Superior temporal gyrus (tissue), 1 donor: ENCODE results near the gene CLDN15.

Source experiments
- DNase-seq: peaks from one replicate; pipeline ENCODE4 v3.0.0-alpha.2; 2016; ENCODE audit errors: extremely low spot score

The CLDN15 gene

GRCh38 chr7:101244375-101245146 is 7.0 kb upstream of the CLDN15 start, which contains the start of gene FIS1:
FIS1 (minus strand) TSS chr7:101245081; CDS start chr7:101245004, 77 bp downstream.
- peak; percentile 96 for DNase-seq

GRCh38 chr7:101243646-101244374 is 6.2 kb upstream of the CLDN15 start:
- DNase-seq: peak; percentile 45

GRCh38 chr7:101241443-101242349 is 4.1 kb upstream of the CLDN15 start:
- no peak for DNase-seq

- no peak for DNase-seq
Observed at GRCh38 chr7:101241015-101241363, 3.4 kb upstream of the CLDN15 start.

GRCh38 chr7:101240226-101241014 is 2.8 kb upstream of the CLDN15 start:
- DNase-seq: no peak

GRCh38 chr7:101239951-101240220 is 2.3 kb upstream of the CLDN15 start:
- no peak for DNase-seq

GRCh38 chr7:101239191-101239950 is 1.8 kb upstream of the CLDN15 start:
- DNase-seq: no peak

- no peak for DNase-seq
Observed at GRCh38 chr7:101238226-101239182, 902 bp upstream of the CLDN15 start.

GRCh38 chr7:101236292-101236835 is 1.2 kb downstream of the CLDN15 start:
- DNase-seq: no peak

GRCh38 chr7:101235522-101235921 is 2.1 kb downstream of the CLDN15 start:
- DNase-seq: no peak

GRCh38 chr7:101235050-101235449 is 2.6 kb downstream of the CLDN15 start:
- DNase-seq: no peak

- no peak for DNase-seq
Observed at GRCh38 chr7:101234636-101235035, 3.0 kb downstream of the CLDN15 start.

GRCh38 chr7:101233907-101234547 is 3.6 kb downstream of the CLDN15 start:
- no peak for DNase-seq

GRCh38 chr7:101232141-101232850 is 5.3 kb downstream of the CLDN15 start:
- no peak for DNase-seq

- no peak for DNase-seq
Observed at GRCh38 chr7:101231644-101232043, 6.0 kb downstream of the CLDN15 start.

GRCh38 chr7:101226721-101227120 is 10.9 kb downstream of the CLDN15 start:
- peak; percentile 59 for DNase-seq

- DNase-seq: no peak
Observed at GRCh38 chr7:101225650-101226049, 12.0 kb downstream of the CLDN15 start.

GRCh38 chr7:101223528-101223927 is 14.1 kb downstream of the CLDN15 start:
- DNase-seq: no peak
